SK-N-SH treated with all-trans-retinoic acid at 6 μM for 48 hours (cell line): ENCODE data around the gene DPYD.

ENCODE experiments used
- ARNTL ChIP-seq: fragments of 450-650 bp; formaldehyde crosslinking; IDR thresholded peaks from 2 replicates; pipeline ENCODE4 v1.5.0; 2020; ENCODE audit warnings: low read depth, mild to moderate bottlenecking, moderate library complexity, borderline replicate concordance
- CREB5 ChIP-seq: fragments of 250-450 bp; sonication (Bioruptor Pico); IDR thresholded peaks from 2 replicates; pipeline ENCODE4 v1.5.1; 2020; ENCODE audit warnings: low read depth, mild to moderate bottlenecking, moderate library complexity
- ESRRG ChIP-seq: fragments of 250-450 bp; sonication (Bioruptor Pico); IDR thresholded peaks from 2 replicates; pipeline ENCODE4 v1.6.1; 2021; ENCODE audit warnings: mild to moderate bottlenecking
- GLIS3 ChIP-seq: fragments of 250-450 bp; sonication (Bioruptor Pico); IDR thresholded peaks from 2 replicates; pipeline ENCODE4 v1.5.0; 2020; ENCODE audit warnings: mild to moderate bottlenecking, moderate library complexity
- ISL1 ChIP-seq: fragments of 250-450 bp; sonication (Bioruptor Pico); IDR thresholded peaks from 2 replicates; pipeline ENCODE4 v2.1.2; 2022; ENCODE audit warnings: mild to moderate bottlenecking, moderate library complexity
- OSR1 ChIP-seq: fragments of 250-450 bp; sonication (Bioruptor Pico); IDR thresholded peaks from 2 replicates; pipeline ENCODE4 v1.8.0; 2022; ENCODE audit warnings: moderate library complexity, mild to moderate bottlenecking, inconsistent platforms
- PATZ1 ChIP-seq: fragments of 250-450 bp; sonication (Bioruptor Pico); IDR thresholded peaks from 2 replicates; pipeline ENCODE4 v1.8.0; 2020; ENCODE audit warnings: mild to moderate bottlenecking, moderate library complexity, borderline replicate concordance
- TCF4 ChIP-seq: fragments of 250-450 bp; sonication (Bioruptor Pico); IDR thresholded peaks from 2 replicates; pipeline ENCODE4 v1.8.0; 2021; ENCODE audit warnings: mild to moderate bottlenecking, moderate library complexity, borderline replicate concordance
- ZC3H10 ChIP-seq: fragments of 250-450 bp; sonication (Bioruptor Pico); IDR thresholded peaks from 2 replicates; pipeline ENCODE4 v1.5.1; 2021; ENCODE audit warnings: mild to moderate bottlenecking, moderate library complexity
- ZFP3 ChIP-seq: fragments of 250-450 bp; sonication (Bioruptor Pico); IDR thresholded peaks from 2 replicates; pipeline ENCODE4 v1.5.0; 2020; ENCODE audit warnings: mild to moderate bottlenecking, moderate library complexity
- ZFP30 ChIP-seq: fragments of 450-650 bp; formaldehyde crosslinking; IDR thresholded peaks from 2 replicates; pipeline ENCODE4 v1.5.0; 2022; ENCODE audit warnings: mild to moderate bottlenecking, moderate library complexity
- ZNF8 ChIP-seq: fragments of 450-650 bp; formaldehyde crosslinking; IDR thresholded peaks from 2 replicates; pipeline ENCODE4 v1.5.0; 2020; ENCODE audit warnings: mild to moderate bottlenecking, moderate library complexity

GRCh38 chr1:97745912-97746311 is 174.9 kb downstream of the DPYD start:
- no peak for TF ChIP-seq TCF4
- TF ChIP-seq ZC3H10, result no peak
- TF ChIP-seq CREB5 (CRISPR knock-in tag), result no peak
- no peak for TF ChIP-seq ARNTL (CRISPR knock-in tag)
- no peak for TF ChIP-seq GLIS3
- no peak for TF ChIP-seq ZFP3 (CRISPR knock-in tag)
- no peak for TF ChIP-seq PATZ1 (CRISPR knock-in tag)
- no peak for TF ChIP-seq ESRRG
- TF ChIP-seq ZNF8 (CRISPR knock-in tag), result no peak
- TF ChIP-seq ISL1 (CRISPR knock-in tag), result no peak
- TF ChIP-seq ZFP30, result no peak
- TF ChIP-seq OSR1 (CRISPR knock-in tag), result no peak
